NB4 (cell line): Measurements from ENCODE around the gene FHOD1.

Source experiments
- POLR2A ChIP-seq: IDR thresholded peaks from 2 replicates; pipeline ENCODE4 v1.6.1; 2011; ENCODE audit warnings: mild to moderate bottlenecking; ENCODE audit not compliant: insufficient read length; ENCODE audit errors: extremely low read depth
- TF ChIP-seq, protein P1 (sequence below): IDR thresholded peaks from one replicate; pipeline ENCODE4 v1.5.1; 2012; ENCODE audit warnings: low read depth, low read length
- TF ChIP-seq, protein P2 (sequence below): IDR thresholded peaks from 2 replicates; pipeline ENCODE4 v1.6.1; 2011; ENCODE audit warnings: low read depth, low read length

DNA sequence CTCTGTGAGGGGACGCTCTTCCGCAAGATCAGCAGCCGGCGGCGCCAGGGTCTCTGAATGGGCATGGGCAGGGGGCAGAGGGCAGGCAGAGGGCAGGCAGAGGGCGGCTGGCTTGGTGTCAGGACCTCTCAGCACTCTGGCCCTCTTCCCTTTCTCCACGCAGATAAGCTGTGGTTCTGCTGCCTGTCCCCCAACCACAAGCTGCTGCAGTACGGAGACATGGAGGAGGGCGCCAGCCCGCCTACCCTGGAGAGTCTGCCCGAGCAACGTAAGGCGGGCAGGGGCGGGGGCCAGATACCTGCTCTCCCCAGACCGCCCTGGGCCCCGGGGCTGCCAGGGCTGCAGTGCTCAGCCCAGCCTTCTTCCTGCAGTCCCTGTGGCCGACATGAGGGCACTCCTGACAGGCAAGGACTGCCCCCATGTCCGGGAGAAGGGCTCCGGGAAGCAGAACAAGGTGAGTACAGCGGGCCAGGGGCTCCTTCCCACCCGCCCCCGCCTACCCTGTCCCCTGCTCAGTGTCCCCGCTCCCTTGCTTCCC is 44.3 kb downstream of the FHOD1 start:
- TF ChIP-seq, protein P1, sequence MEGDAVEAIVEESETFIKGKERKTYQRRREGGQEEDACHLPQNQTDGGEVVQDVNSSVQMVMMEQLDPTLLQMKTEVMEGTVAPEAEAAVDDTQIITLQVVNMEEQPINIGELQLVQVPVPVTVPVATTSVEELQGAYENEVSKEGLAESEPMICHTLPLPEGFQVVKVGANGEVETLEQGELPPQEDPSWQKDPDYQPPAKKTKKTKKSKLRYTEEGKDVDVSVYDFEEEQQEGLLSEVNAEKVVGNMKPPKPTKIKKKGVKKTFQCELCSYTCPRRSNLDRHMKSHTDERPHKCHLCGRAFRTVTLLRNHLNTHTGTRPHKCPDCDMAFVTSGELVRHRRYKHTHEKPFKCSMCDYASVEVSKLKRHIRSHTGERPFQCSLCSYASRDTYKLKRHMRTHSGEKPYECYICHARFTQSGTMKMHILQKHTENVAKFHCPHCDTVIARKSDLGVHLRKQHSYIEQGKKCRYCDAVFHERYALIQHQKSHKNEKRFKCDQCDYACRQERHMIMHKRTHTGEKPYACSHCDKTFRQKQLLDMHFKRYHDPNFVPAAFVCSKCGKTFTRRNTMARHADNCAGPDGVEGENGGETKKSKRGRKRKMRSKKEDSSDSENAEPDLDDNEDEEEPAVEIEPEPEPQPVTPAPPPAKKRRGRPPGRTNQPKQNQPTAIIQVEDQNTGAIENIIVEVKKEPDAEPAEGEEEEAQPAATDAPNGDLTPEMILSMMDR = no peak
- TF ChIP-seq POLR2A = no peak
- TF ChIP-seq, protein P2, sequence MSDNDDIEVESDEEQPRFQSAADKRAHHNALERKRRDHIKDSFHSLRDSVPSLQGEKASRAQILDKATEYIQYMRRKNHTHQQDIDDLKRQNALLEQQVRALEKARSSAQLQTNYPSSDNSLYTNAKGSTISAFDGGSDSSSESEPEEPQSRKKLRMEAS = no peak
